K562 (cell line): Measurements from ENCODE around the gene STRN3. TPM values are rescaled to one million over a fixed set of nuclear protein-coding genes. Genes with fewer than 3 reads are reported as not detected.

Experiments
- ATAC-seq: fragments of 200-7000 bp; cut with Tn5 transposase; 3 replicates; pipeline ENCODE4 v1.9.1; 2020; ENCODE audit warnings: moderate library complexity
- BruUV-seq: library from RNA; stranded (reverse); fragments of 400-500 nt; replicated peaks from 2 replicates; lab custom pipeline; 2021; lab: Mats Ljungman, UMichigan
- CTCF ChIA-PET: fragments of 300-600 bp; formaldehyde crosslinking; extraction: SDS; loops from one replicate; lab custom pipeline; 2021; ENCODE audit warnings: low intra/inter-chr PET ratio; lab: Yijun Ruan, JAX
- POLR2A ChIA-PET: fragments of 300-600, 350-650 bp; sonication (Branson Sonifier 250); formaldehyde crosslinking; extraction: SDS; loops from one replicate; lab custom pipeline; 2021; ENCODE audit warnings: antibody characterized with exemption, inconsistent platforms; lab: Yijun Ruan, JAX
- DNase-seq, 4 experiments: peaks; one replicate each; pipeline versions ENCODE4 v3.0.0 to v3.0.0-alpha.2; 2011 to 2018; ENCODE audit warnings: low spot score in 3 of 4, mixed read lengths in 3 of 4; ENCODE audit errors: extremely low read depth in 1 of 4
- FAIRE-seq: peaks from 2 replicates; lab custom pipeline; 2011; peaks lifted over from hg19 to GRCh38; lab: Jason Lieb, UNC
- H2AFZ ChIP-seq: 2 replicates; pipeline ENCODE4 v1.6.0; 2011; ENCODE audit warnings: low read depth, low read length, control low read depth, inconsistent platforms
- H3K27ac ChIP-seq: fragments of 200-600 bp; 3 replicates; pipeline ENCODE4 v1.8.0; 2011; ENCODE audit warnings: low read depth, mild to moderate bottlenecking, control low read depth, inconsistent platforms, low read length, moderate library complexity, mixed read lengths; ENCODE audit errors: extremely low read depth
- H3K27me3 ChIP-seq, 2 experiments: fragments of 300-600 bp in 1 of 2; 2 replicates in 1 of 2; 3 replicates in 1 of 2; pipeline versions ENCODE4 v1.6.0 to v1.8.0; 2011; ENCODE audit warnings: inconsistent platforms in 2 of 2, low read length in 2 of 2, mild to moderate bottlenecking in 1 of 2, mixed read lengths in 1 of 2, moderate library complexity in 1 of 2; ENCODE audit not compliant: control insufficient read depth in 2 of 2, insufficient read depth in 2 of 2
- H3K36me3 ChIP-seq: fragments of 300-600 bp; 3 replicates; pipeline ENCODE4 v1.8.0; 2011; ENCODE audit warnings: mild to moderate bottlenecking, low read length, inconsistent platforms; ENCODE audit not compliant: control insufficient read depth, insufficient read depth
- H3K4me1 ChIP-seq, 2 experiments: fragments of 200-600 bp in 1 of 2; replicated peaks in 1 of 2; 2 replicates in 1 of 2; 3 replicates in 1 of 2; pipeline versions ENCODE4 v1.5.1 to v1.8.0; 2011; ENCODE audit warnings: inconsistent platforms in 2 of 2, low read length in 2 of 2, mild to moderate bottlenecking in 1 of 2, mixed read lengths in 1 of 2, moderate library complexity in 1 of 2; ENCODE audit not compliant: control insufficient read depth in 2 of 2, insufficient read depth in 2 of 2
- H3K4me2 ChIP-seq: 2 replicates; pipeline ENCODE4 v1.6.1; 2011; ENCODE audit warnings: low read length, control low read depth, inconsistent platforms, mixed read lengths; ENCODE audit not compliant: insufficient read depth
- H3K4me3 ChIP-seq: fragments of 200-600 bp; sonication (generic), shearing (Covaris generic); 2 replicates; pipeline ENCODE4 v1.5.1; 2016; ENCODE audit warnings: control low read depth, inconsistent platforms
- H3K79me2 ChIP-seq: fragments of 200-600 bp; 3 replicates; pipeline ENCODE4 v1.8.0; 2011; ENCODE audit warnings: low read length, inconsistent platforms; ENCODE audit not compliant: control insufficient read depth, insufficient read depth
- H3K9ac ChIP-seq, 2 experiments: 2 replicates each; pipeline versions ENCODE4 v1.6.0 to v1.6.1; 2011; ENCODE audit warnings: low read depth in 2 of 2, low read length in 2 of 2, control low read depth in 1 of 2, inconsistent platforms in 1 of 2, mild to moderate bottlenecking in 1 of 2, mixed read lengths in 1 of 2; ENCODE audit not compliant: insufficient read depth in 1 of 2
- H3K9me1 ChIP-seq: one replicate; pipeline ENCODE4 v1.6.0; 2011; ENCODE audit warnings: inconsistent platforms, mild to moderate bottlenecking, low read length, moderate library complexity; ENCODE audit not compliant: control insufficient read depth, insufficient read depth
- H3K9me3 ChIP-seq: replicated peaks from 2 replicates; pipeline ENCODE4 v1.5.1; 2011; ENCODE audit warnings: low read depth, low read length, inconsistent platforms; ENCODE audit not compliant: control insufficient read depth, insufficient read depth
- H4K20me1 ChIP-seq: replicated peaks from 2 replicates; pipeline ENCODE4 v1.6.1; 2011; ENCODE audit warnings: low read length, inconsistent platforms, mixed read lengths; ENCODE audit not compliant: control insufficient read depth, insufficient read depth
- BRCA1 ChIP-seq, 2 experiments: fragments of 450-650 bp in 1 of 2; sonication (generic) in 1 of 2; formaldehyde crosslinking in 1 of 2; IDR thresholded peaks; 2 replicates each; pipeline versions ENCODE4 v1.5.0 to v1.6.1; 2017 to 2020; ENCODE audit warnings: mild to moderate bottlenecking in 1 of 2, missing genetic modification reagents in 1 of 2
- CLOCK ChIP-seq: fragments of 250-450 bp; sonication (Bioruptor Pico); IDR thresholded peaks from 2 replicates; pipeline ENCODE4 v1.4.0; 2020; ENCODE audit warnings: mild to moderate bottlenecking, moderate library complexity, borderline replicate concordance
- E2F3 ChIP-seq: fragments of 250-450 bp; sonication (Bioruptor Pico); IDR thresholded peaks from 2 replicates; pipeline ENCODE4 v1.4.0; 2020; ENCODE audit warnings: mild to moderate bottlenecking
- ILF3 ChIP-seq: fragments of 450-650 bp; IDR thresholded peaks from 2 replicates; pipeline ENCODE4 v1.6.1; 2018; ENCODE audit warnings: antibody characterized with exemption, mild to moderate bottlenecking, moderate library complexity, borderline replicate concordance
- POLR2B ChIP-seq: fragments of 450-650 bp; IDR thresholded peaks from 2 replicates; pipeline ENCODE4 v1.6.1; 2018; ENCODE audit warnings: low read depth; ENCODE audit not compliant: partially characterized antibody
- RAD51 ChIP-seq: fragments of 450-650 bp; IDR thresholded peaks from 2 replicates; pipeline ENCODE4 v1.7.1; 2016; ENCODE audit warnings: low read depth, mild to moderate bottlenecking, borderline replicate concordance
- RBM14 ChIP-seq: fragments of 200-400 bp; formaldehyde crosslinking; IDR thresholded peaks from 2 replicates; pipeline ENCODE4 v1.6.1; 2018; ENCODE audit warnings: low read depth, mild to moderate bottlenecking, low read length, moderate library complexity, borderline replicate concordance; ENCODE audit not compliant: insufficient read depth
- SLC30A9 ChIP-seq: fragments of 250-450 bp; sonication (Bioruptor Pico); IDR thresholded peaks from 2 replicates; pipeline ENCODE4 v1.8.0; 2022; ENCODE audit warnings: mild to moderate bottlenecking, moderate library complexity
- TCF7 ChIP-seq: sonication (generic); IDR thresholded peaks from 2 replicates; pipeline ENCODE4 v1.6.1; 2016; ENCODE audit warnings: antibody characterized with exemption, borderline replicate concordance
- TRIM25 ChIP-seq: fragments of 450-650 bp; IDR thresholded peaks from 2 replicates; pipeline ENCODE4 v1.7.0; 2016; ENCODE audit warnings: borderline replicate concordance
- ZBTB1 ChIP-seq: sonication (generic); formaldehyde crosslinking; IDR thresholded peaks from 2 replicates; pipeline ENCODE4 v1.8.1; 2023; ENCODE audit warnings: missing genetic modification reagents, low read depth, mild to moderate bottlenecking, borderline replicate concordance
- ZFP36 ChIP-seq: fragments of 150-350 bp; IDR thresholded peaks from 2 replicates; pipeline ENCODE4 v1.6.1; 2018; ENCODE audit warnings: low read length, low read depth; ENCODE audit not compliant: partially characterized antibody
- ZKSCAN1 ChIP-seq: fragments of 150-350 bp; IDR thresholded peaks from 2 replicates; pipeline ENCODE4 v1.6.1; 2016; ENCODE audit warnings: low read depth, low read length
- ZNF197 ChIP-seq: fragments of 200-800 bp; sonication (Bioruptor generic); IDR thresholded peaks from 2 replicates; pipeline ENCODE4 v1.6.1; 2016; ENCODE audit warnings: low read depth, missing genetic modification characterization, missing compliant biosample characterization
- ZNF324 ChIP-seq: fragments of 250-450 bp; sonication (Bioruptor Pico); IDR thresholded peaks from 2 replicates; pipeline ENCODE4 v1.4.0; 2020; ENCODE audit warnings: mild to moderate bottlenecking
- ZNF583 ChIP-seq: fragments of 250-450 bp; sonication (Bioruptor Pico); IDR thresholded peaks from 2 replicates; pipeline ENCODE4 v1.4.0; 2020
- ZNF696 ChIP-seq: fragments of 250-450 bp; sonication (Bioruptor Pico); conservative IDR thresholded peaks from 2 replicates; pipeline ENCODE4 v1.4.0; 2020; ENCODE audit warnings: mild to moderate bottlenecking, moderate library complexity
- ZNF766 ChIP-seq: fragments of 200-800 bp; sonication (Bioruptor generic); conservative IDR thresholded peaks from 2 replicates; pipeline ENCODE4 v1.6.1; 2016; ENCODE audit warnings: missing genetic modification characterization, missing compliant biosample characterization
- ZNF830 ChIP-seq: fragments of 250-450 bp; sonication (Bioruptor Pico); IDR thresholded peaks from 2 replicates; pipeline ENCODE4 v1.5.0; 2021; ENCODE audit warnings: mild to moderate bottlenecking
- WGBS: fragments of 100-300 bp; shearing (Covaris generic); methylation state at CpG from one replicate; pipeline ENCODE4 v1.1.6; 2016; ENCODE audit warnings: low coverage, mixed read lengths; ENCODE audit not compliant: insufficient coverage; ENCODE audit errors: missing lambda C conversion rate; 5-methylcytosine and 5-hydroxymethylcytosine counted together
- in situ Hi-C: fragments of 300-500 bp; cut with MboI; formaldehyde crosslinking; loops from 4 replicates; pipeline ENCODE4 v1.15.0; 2018; ENCODE audit warnings: inconsistent platforms, mixed read lengths
- intact Hi-C: fragments of 100-400 bp; cut with micrococcal nuclease; formaldehyde crosslinking; loops from 2 replicates; pipeline ENCODE4 v1.14.2; 2022
- polyA plus RNA-seq, 8 experiments: library from polyadenylated mRNA; depleted of rRNA in 4 of 8; stranded (reverse) in 5 of 8; unstranded in 3 of 8; fragments of >200 nt; fragmentation: Nextera tagmentation in 2 of 8; fragmentation: Illumina TruSeq in 1 of 8; extraction: Ambion mirVana in 2 of 8; extraction: Trizol in 1 of 8; gene quantifications; 2 replicates each; pipeline versions ENCODE4 v1.2.1 to v1.2.3, GENCODE V29; 2011 to 2014; ENCODE audit warnings: inconsistent platforms in 1 of 8, missing spikeins in 1 of 8
- total RNA-seq, 7 experiments: library from RNA; depleted of rRNA in 6 of 7; stranded (reverse); fragments of >200 nt in 6 of 7; fragmentation: Illumina TruSeq in 2 of 7; extraction: Trizol in 2 of 7; gene quantifications; 2 replicates each; pipeline versions ENCODE4 v1.2.1 to v1.2.3, GENCODE V29; 2011 to 2021; ENCODE audit warnings: low replicate concordance in 1 of 7

The STRN3 gene
- total and polyA plus RNA-seq, 9 of the 15 experiments (the other 6 are each of a cell fraction or from before 2014, with no cell fraction given), result 5.9 to 29.1 (median 16.0) TPM

DNA sequence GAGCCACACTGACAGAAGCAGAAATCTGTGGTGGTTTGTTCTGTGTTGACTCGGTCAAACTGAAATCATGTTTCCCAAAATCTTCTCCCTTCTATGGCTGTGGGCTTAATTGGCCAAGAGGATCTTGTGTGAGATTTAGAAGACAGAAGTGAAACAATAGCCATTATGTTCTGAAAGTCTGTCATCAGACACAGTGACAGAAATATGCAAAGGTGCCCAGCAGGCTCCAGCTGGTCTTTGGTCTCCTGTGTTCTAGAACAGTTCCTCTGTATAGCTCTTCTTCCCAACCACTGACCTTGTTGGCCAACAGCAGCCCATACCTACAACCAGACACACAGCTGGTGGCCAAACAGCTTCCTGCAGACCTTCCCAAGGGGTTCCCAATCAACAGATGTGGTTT, 176.8 kb downstream of the STRN3 start:
- Histone ChIP-seq H3K9me1 (no peaks in the 10 kb centered on the region), H4K20me1 (no peaks in the 10 kb centered on the region)
- no peak for TF ChIP-seq ZNF766
- no peak for TF ChIP-seq TRIM25
- no peak for TF ChIP-seq RAD51
- no peak for TF ChIP-seq E2F3
- no peak for TF ChIP-seq TCF7
- TF ChIP-seq ZKSCAN1, result no peak
- TF ChIP-seq ZNF324, result no peak
- TF ChIP-seq ZNF583 (CRISPR knock-in tag), result no peak
- no peak for TF ChIP-seq ZBTB1 (CRISPR knock-in tag)
- no peak for TF ChIP-seq BRCA1 (IDR thresholded peaks at IDR 0.05)
- TF ChIP-seq BRCA1 (CRISPR knock-in tag; IDR thresholded peaks at IDR 0.05), result no peak
- TF ChIP-seq CLOCK (CRISPR knock-in tag), result no peak
- TF ChIP-seq RBM14, result no peak
- no peak for TF ChIP-seq SLC30A9 (CRISPR knock-in tag)
- no peak for TF ChIP-seq ZFP36
- no peak for TF ChIP-seq ZNF696 (CRISPR knock-in tag)
- TF ChIP-seq POLR2B, result no peak
- no peak for TF ChIP-seq ZNF197 (CRISPR knock-in tag)
- TF ChIP-seq ZNF830 (CRISPR knock-in tag), result no peak
- no peak for TF ChIP-seq ILF3
- TF ChIP-seq, all 486 proteins: peak for 0
- Histone ChIP-seq H3K9me3 (no peaks in the 10 kb centered on the region), H3K4me1 (no peaks in the 10 kb centered on the region), H3K27ac (no peak overlapping the region), H3K79me2 (no peaks in the 10 kb centered on the region), H3K4me3 (no peak overlapping the region), H3K36me3 (no peaks in the 10 kb centered on the region), H3K9ac (no peak overlapping the region), H2AFZ (no peak overlapping the region), H3K27me3 (no peaks in the 10 kb centered on the region), H3K4me2 (no peak overlapping the region)
- ChIA-PET POLR2A (interaction anchor here (0.7 to 1.2 kb wide), 3 partner anchors 9 to 228 kb away, joined by 3 read pairs; no protein-coding TSS in a partner anchor), CTCF (no interaction called here)
- in situ Hi-C loops, result no loop called here
- 17% methylated on average over 1 of the region's 1 CpG for WGBS
- intact Hi-C loops, result no loop called here
- DNase-seq (no peak), FAIRE-seq (no peak), ATAC-seq (no peak)
- no TSS peak for BruUV-seq
